Subcutaneous abdominal adipose tissue (tissue), 5 donors: ENCODE results near the gene ABI3.

Experiments used
- H3K27ac ChIP-seq: one replicate; pipeline ENCODE4 v1.7.0; 2013; ENCODE audit warnings: low read depth, mild to moderate bottlenecking, inconsistent platforms, low read length, moderate library complexity
- H3K27me3 ChIP-seq, 5 donors: one replicate each; pipeline ENCODE4 v1.7.0; 2013; ENCODE audit warnings: low read length in 5 of 5, inconsistent platforms in 1 of 5; ENCODE audit not compliant: control insufficient read depth in 5 of 5, insufficient read depth in 4 of 5
- H3K36me3 ChIP-seq, 5 donors: one replicate each; pipeline ENCODE4 v1.7.0; 2013; ENCODE audit warnings: low read length in 5 of 5; ENCODE audit not compliant: control insufficient read depth in 5 of 5, insufficient read depth in 5 of 5
- H3K4me1 ChIP-seq, 5 donors: one replicate each; pipeline ENCODE4 v1.7.0; 2013; ENCODE audit warnings: low read length in 5 of 5, mild to moderate bottlenecking in 3 of 5, moderate library complexity in 1 of 5; ENCODE audit not compliant: control insufficient read depth in 5 of 5, insufficient read depth in 5 of 5
- H3K4me3 ChIP-seq, 5 donors: one replicate each; pipeline ENCODE4 v1.7.0; 2013; ENCODE audit warnings: low read length in 5 of 5, low read depth in 1 of 5
- H3K9ac ChIP-seq, 5 donors: one replicate each; pipeline ENCODE4 v1.7.0; 2013; ENCODE audit warnings: low read length in 5 of 5, mild to moderate bottlenecking in 4 of 5, moderate library complexity in 3 of 5
- H3K9me3 ChIP-seq, 5 donors: one replicate each; pipeline ENCODE4 v1.7.0; 2013; ENCODE audit warnings: low read length in 5 of 5; ENCODE audit not compliant: control insufficient read depth in 5 of 5
- donor health status: healthy.
- donor health status: healthy.
- donor health status: healthy.
- donor health status: healthy.
- donor health status: healthy.

ABI3 gene

GRCh38 chr17:49231563-49231894 is 21.0 kb downstream of the ABI3 start:
- Histone ChIP-seq H3K27me3 (peaks cover 10 to 35% (median 21%) of the 10 kb centered on the region in 5 donors), H3K9ac (no peak overlapping the region), H3K4me1 (peaks cover 0 to 25% (median 14%) of the 10 kb centered on the region in 5 donors), H3K36me3 (no peaks in the 10 kb centered on the region), H3K27ac (no peak overlapping the region), H3K4me3 (peak overlapping the region in 2 of 5 donors; percentile 80 to 81), H3K9me3 (no peaks in the 10 kb centered on the region)

- Histone ChIP-seq H3K9me3 (no peaks in the 10 kb centered on the region), H3K4me3 (no peak overlapping the region), H3K27ac (no peak overlapping the region), H3K27me3 (peaks cover 3 to 17% (median 11%) of the 10 kb centered on the region in 5 donors), H3K36me3 (no peaks in the 10 kb centered on the region), H3K4me1 (peaks cover 0 to 18% (median 14%) of the 10 kb centered on the region in 5 donors), H3K9ac (no peak overlapping the region)
Measured at GRCh38 chr17:49234509-49235080, 24.1 kb downstream of the ABI3 start.

GRCh38 chr17:49235896-49236295 is 25.4 kb downstream of the ABI3 start:
- no peaks in the 10 kb centered on the region for H3K9me3 ChIP-seq
- no peak overlapping the region for H3K9ac ChIP-seq
- H3K4me1 ChIP-seq: peaks cover 0 to 6% (median 5%) of the 10 kb centered on the region in 5 donors
- H3K27me3 ChIP-seq: peaks cover 0 to 10% (median 6%) of the 10 kb centered on the region in 5 donors
- H3K27ac ChIP-seq: no peak overlapping the region
- H3K4me3 ChIP-seq: no peak overlapping the region
- no peaks in the 10 kb centered on the region for H3K36me3 ChIP-seq

- no peak overlapping the region for H3K4me3 ChIP-seq
- no peaks in the 10 kb centered on the region for H3K36me3 ChIP-seq
- H3K9ac ChIP-seq: no peak overlapping the region
- peaks cover 0 to 5% (median 0%) of the 10 kb centered on the region in 5 donors for H3K27me3 ChIP-seq
- H3K4me1 ChIP-seq: no peaks in the 10 kb centered on the region
- no peaks in the 10 kb centered on the region for H3K9me3 ChIP-seq
- H3K27ac ChIP-seq: no peak overlapping the region
Measured at GRCh38 chr17:49239963-49240362, 29.5 kb downstream of the ABI3 start.

- Histone ChIP-seq H3K27ac (no peak overlapping the region), H3K27me3 (peaks cover 0 to 5% (median 0%) of the 10 kb centered on the region in 5 donors), H3K9ac (no peak overlapping the region), H3K36me3 (no peaks in the 10 kb centered on the region), H3K4me1 (no peaks in the 10 kb centered on the region), H3K4me3 (no peak overlapping the region), H3K9me3 (no peaks in the 10 kb centered on the region)
Measured at GRCh38 chr17:49240619-49241018, 30.1 kb downstream of the ABI3 start.

- H3K36me3 ChIP-seq: no peaks in the 10 kb centered on the region
- no peak overlapping the region for H3K27ac ChIP-seq
- H3K9me3 ChIP-seq: no peaks in the 10 kb centered on the region
- H3K4me1 ChIP-seq: no peaks in the 10 kb centered on the region
- H3K27me3 ChIP-seq: peaks cover 0 to 5% (median 0%) of the 10 kb centered on the region in 5 donors
- H3K9ac ChIP-seq: no peak overlapping the region
- H3K4me3 ChIP-seq: no peak overlapping the region
Measured at GRCh38 chr17:49241040-49241439, 30.5 kb downstream of the ABI3 start.

- Histone ChIP-seq H3K27me3 (peaks cover 0 to 5% (median 0%) of the 10 kb centered on the region in 5 donors), H3K9ac (no peak overlapping the region), H3K27ac (no peak overlapping the region), H3K4me3 (no peak overlapping the region), H3K4me1 (no peaks in the 10 kb centered on the region), H3K9me3 (no peaks in the 10 kb centered on the region), H3K36me3 (no peaks in the 10 kb centered on the region)
Measured at GRCh38 chr17:49241692-49242397, 31.3 kb downstream of the ABI3 start.

- H3K4me3 ChIP-seq: no peak overlapping the region
- no peaks in the 10 kb centered on the region for H3K36me3 ChIP-seq
- H3K9ac ChIP-seq: no peak overlapping the region
- H3K27me3 ChIP-seq: peaks cover 0 to 5% (median 0%) of the 10 kb centered on the region in 5 donors
- no peaks in the 10 kb centered on the region for H3K4me1 ChIP-seq
- no peaks in the 10 kb centered on the region for H3K9me3 ChIP-seq
- H3K27ac ChIP-seq: no peak overlapping the region
Measured at GRCh38 chr17:49242813-49243212, 32.3 kb downstream of the ABI3 start.

GRCh38 chr17:49244839-49245238 is 34.3 kb downstream of the ABI3 start:
- Histone ChIP-seq H3K9me3 (no peaks in the 10 kb centered on the region), H3K4me1 (peaks cover 0 to 8% (median 6%) of the 10 kb centered on the region in 5 donors), H3K36me3 (no peaks in the 10 kb centered on the region), H3K9ac (no peak overlapping the region), H3K4me3 (no peak overlapping the region), H3K27me3 (peaks cover 0 to 5% (median 0%) of the 10 kb centered on the region in 5 donors), H3K27ac (no peak overlapping the region)

- H3K4me1 ChIP-seq: peaks cover 0 to 8% (median 6%) of the 10 kb centered on the region in 5 donors
- no peaks in the 10 kb centered on the region for H3K9me3 ChIP-seq
- no peak overlapping the region for H3K4me3 ChIP-seq
- H3K36me3 ChIP-seq: no peaks in the 10 kb centered on the region
- H3K27me3 ChIP-seq: peaks cover 0 to 5% (median 0%) of the 10 kb centered on the region in 5 donors
- no peak overlapping the region for H3K9ac ChIP-seq
- H3K27ac ChIP-seq: no peak overlapping the region
Measured at GRCh38 chr17:49247944-49248343, 37.4 kb downstream of the ABI3 start.
